Esophagus (tissue), 2 donors: Measurements from ENCODE around the gene ICAM2. TPM values are rescaled to one million over a fixed set of nuclear protein-coding genes. Genes with fewer than 3 reads are reported as not detected.
A peak's percentile ranks its signal among the peaks of the same experiment; 100 is the strongest.

Source experiments
- H3K27ac ChIP-seq, 2 donors: one replicate each; pipeline ENCODE4 v1.5.1; 2013; ENCODE audit warnings: low read depth in 2 of 2, mild to moderate bottlenecking in 2 of 2, inconsistent platforms in 1 of 2, low read length in 1 of 2, moderate library complexity in 1 of 2
- H3K27me3 ChIP-seq, 2 donors: one replicate each; pipeline ENCODE4 v1.6.1; 2013; ENCODE audit warnings: low read length in 2 of 2, control low read depth in 1 of 2, mild to moderate bottlenecking in 1 of 2; ENCODE audit not compliant: insufficient read depth in 2 of 2, control insufficient read depth in 1 of 2
- H3K36me3 ChIP-seq, 2 donors: one replicate each; pipeline ENCODE4 v1.6.1; 2013; ENCODE audit warnings: low read length in 1 of 2; ENCODE audit not compliant: control insufficient read depth in 2 of 2, insufficient read depth in 2 of 2
- H3K4me1 ChIP-seq, 2 donors: one replicate each; pipeline ENCODE4 v1.6.1; 2013; ENCODE audit warnings: low read length in 1 of 2; ENCODE audit not compliant: control insufficient read depth in 2 of 2, insufficient read depth in 2 of 2
- H3K4me3 ChIP-seq, 2 donors: one replicate each; pipeline ENCODE4 v1.5.1; 2013; ENCODE audit warnings: low read length in 2 of 2, mild to moderate bottlenecking in 2 of 2, low read depth in 1 of 2, moderate library complexity in 1 of 2
- H3K9me3 ChIP-seq, 2 donors: one replicate each; pipeline ENCODE4 v1.6.1; 2013; ENCODE audit warnings: mild to moderate bottlenecking in 2 of 2, low read depth in 1 of 2, low read length in 1 of 2, moderate library complexity in 1 of 2; ENCODE audit not compliant: control insufficient read depth in 2 of 2, insufficient read depth in 1 of 2
- WGBS, 2 donors: extraction: QIAGEN DNeasy Blood & Tissue Kit; methylation state at CpG; one replicate each; pipeline ENCODE4 v1.1.7; 2013; 5-methylcytosine and 5-hydroxymethylcytosine counted together
- polyA plus RNA-seq, 2 donors: library from polyadenylated mRNA; stranded (reverse); fragments of 200-250 nt; gene quantifications; one replicate each; pipeline ENCODE4 v1.2.3, GENCODE V29; 2013
- donor health status: healthy with polysubstance abuse.
- donor health status: Bipolar disorder and iron deficiency.

ICAM2 gene
- polyA plus RNA-seq, 2 donors, result 4.2 to 8.9 TPM

DNA sequence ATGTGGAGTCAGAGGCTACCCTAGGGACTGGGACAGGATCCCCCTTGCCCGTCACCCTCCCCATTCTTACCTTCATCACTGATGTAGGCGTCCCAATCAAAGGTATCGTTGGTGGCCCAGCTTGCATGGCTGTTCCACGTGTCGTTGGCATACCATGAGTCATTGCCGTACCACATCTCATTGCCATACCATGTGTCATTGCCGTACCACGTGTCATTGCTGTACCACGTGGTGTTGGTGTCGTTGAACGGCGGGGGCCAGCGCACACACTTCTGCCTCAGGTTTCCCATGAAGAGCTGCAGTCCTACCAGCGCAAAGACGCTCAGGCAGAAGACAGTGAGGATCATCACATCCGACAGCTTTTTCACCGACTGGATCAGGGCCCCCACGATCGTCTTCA lies 52.5 kb downstream of the ICAM2 start:
- Histone ChIP-seq H3K27me3 (no peaks in the 10 kb centered on the region), H3K4me3 (no peak overlapping the region), H3K36me3 (no peaks in the 10 kb centered on the region), H3K4me1 (no peaks in the 10 kb centered on the region), H3K9me3 (no peaks in the 10 kb centered on the region), H3K27ac (no peak overlapping the region)
- 84 to 89% methylated on average over 19 of the region's 19 CpGs for WGBS, 2 donors

DNA sequence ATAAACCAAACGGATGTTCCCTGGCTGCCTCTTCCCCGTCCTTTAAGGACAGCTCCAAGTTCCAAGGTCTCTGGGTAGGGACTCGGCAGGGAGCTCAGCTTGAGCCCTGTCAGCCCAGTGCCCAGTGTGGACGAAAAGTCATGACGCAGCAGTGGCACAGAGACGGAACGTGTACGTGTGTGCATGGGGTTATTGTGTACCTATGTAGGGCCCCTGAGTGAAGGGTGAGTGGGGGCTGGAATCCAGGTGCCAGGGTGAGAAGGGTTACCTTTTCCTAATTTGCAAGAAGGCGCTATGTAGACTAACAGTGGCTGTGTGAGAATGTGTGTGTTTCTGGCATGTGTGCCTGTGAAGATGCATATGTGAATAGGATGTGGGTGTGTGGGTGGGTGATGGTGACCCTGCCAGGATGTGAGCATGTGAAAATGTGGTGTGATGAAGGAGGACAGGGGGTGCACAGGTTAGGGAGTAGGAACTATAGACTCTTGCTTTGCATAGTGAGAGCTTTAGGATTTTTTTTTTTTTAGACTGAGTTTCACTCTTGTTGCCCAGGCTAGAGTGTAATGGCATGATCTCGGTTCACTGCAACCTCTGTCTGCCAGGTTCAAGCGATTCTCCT lies 53.7 kb downstream of the ICAM2 start:
- no peaks in the 10 kb centered on the region for H3K9me3 ChIP-seq
- no peak overlapping the region for H3K4me3 ChIP-seq
- H3K27ac ChIP-seq, result no peak overlapping the region
- no peaks in the 10 kb centered on the region for H3K36me3 ChIP-seq
- no peaks in the 10 kb centered on the region for H3K27me3 ChIP-seq
- WGBS, 2 donors, result 73 to 80% methylated on average over 11 of the region's 11 CpGs
- H3K4me1 ChIP-seq, result peaks cover 0 to 3% of the 10 kb centered on the region in 2 donors

DNA sequence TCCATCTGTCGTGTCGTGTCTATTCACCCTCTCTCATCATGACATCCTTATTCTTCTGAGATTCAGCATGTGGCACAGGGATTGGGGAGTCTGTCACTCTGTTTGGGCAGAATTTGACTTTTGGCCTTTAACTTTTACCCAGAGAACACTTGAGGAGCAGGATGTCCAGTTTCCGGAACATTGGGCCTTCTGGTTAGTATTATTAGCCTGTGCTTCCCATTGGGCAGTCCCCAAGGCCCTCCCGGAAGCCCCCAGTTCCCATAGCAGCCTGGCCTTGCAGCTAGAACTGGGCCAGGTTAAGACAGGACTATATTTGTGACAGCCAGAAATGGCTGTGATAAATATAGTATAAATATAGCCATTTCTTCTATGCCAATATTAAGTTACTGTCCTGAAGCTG lies 57.3 kb downstream of the ICAM2 start:
- Histone ChIP-seq H3K9me3 (no peaks in the 10 kb centered on the region), H3K4me3 (no peak overlapping the region), H3K27me3 (no peaks in the 10 kb centered on the region), H3K36me3 (no peaks in the 10 kb centered on the region), H3K27ac (peak overlapping the region in 1 of 2 donors; percentile 48), H3K4me1 (peaks cover 3 to 6% of the 10 kb centered on the region in 2 donors)
- 84 to 85% methylated on average over 4 of the region's 4 CpGs for WGBS, 2 donors

DNA sequence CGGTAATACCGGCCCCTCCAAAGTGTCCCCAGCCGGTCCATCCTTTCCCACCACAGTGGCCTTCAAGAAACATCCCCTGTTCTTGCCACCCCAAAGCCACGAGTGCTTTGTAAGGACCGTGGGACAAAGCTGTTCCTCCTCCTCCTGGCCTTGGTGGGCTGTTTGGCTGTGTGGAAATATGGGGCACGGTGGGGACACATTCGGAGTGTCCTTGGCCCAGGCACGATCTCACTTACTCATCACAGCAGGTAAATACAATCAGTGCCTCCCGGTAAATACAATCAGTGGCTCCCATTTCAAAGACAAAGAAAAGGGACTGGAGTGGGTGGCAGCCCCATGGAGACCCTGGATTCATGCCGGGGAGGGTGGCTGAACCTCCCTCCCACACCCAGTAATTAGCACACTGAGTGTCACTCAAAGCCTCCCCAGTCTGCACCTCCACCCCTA lies 58.1 kb downstream of the ICAM2 start:
- Histone ChIP-seq H3K27ac (no peak overlapping the region), H3K36me3 (no peaks in the 10 kb centered on the region), H3K27me3 (no peaks in the 10 kb centered on the region), H3K4me3 (no peak overlapping the region), H3K4me1 (peaks cover 3 to 6% of the 10 kb centered on the region in 2 donors), H3K9me3 (no peaks in the 10 kb centered on the region)
- 53 to 62% methylated on average over 10 of the region's 10 CpGs for WGBS, 2 donors

DNA sequence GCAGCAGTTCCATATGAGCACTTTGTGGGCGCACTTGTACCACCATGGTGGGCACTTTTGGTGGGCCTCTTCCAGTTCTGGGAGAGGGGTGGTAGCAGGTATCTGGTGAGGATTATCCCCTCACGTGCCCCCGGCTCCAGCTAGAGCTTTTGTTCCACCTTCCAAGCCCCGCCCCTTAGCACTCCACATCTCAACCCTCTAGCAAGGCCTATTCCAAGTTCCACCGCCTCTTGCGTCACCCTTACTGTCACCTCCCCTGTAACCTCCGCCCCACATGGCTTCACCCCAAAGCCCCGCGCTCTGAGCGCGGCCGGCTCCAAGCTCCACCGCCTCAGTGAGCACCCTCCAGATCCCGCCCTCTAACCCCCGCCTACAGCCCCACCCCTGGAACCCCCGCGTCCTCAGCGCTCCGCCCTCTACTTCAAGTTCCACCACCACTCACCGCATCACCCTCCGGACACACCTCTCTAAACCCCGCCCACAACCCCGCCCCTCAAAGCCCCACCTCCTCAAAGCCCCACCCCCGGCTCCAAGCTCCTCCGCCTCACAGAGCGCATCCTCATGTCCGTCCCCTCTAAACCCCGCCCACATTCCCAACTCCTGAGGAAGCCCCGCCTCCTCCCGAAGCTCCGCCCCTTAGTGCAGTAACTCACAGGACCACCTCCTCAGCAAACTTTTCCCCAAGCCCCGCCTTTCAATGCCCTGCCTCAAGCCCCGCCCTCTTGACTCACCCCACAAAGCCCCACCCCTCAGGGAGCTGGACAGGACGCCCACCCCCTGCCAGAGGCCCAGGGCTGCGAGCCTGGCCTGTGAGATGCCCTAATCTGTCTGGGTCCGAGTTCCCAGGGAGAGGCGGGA lies 58.8 kb downstream of the ICAM2 start:
- H3K4me3 ChIP-seq, result no peak overlapping the region
- no peak overlapping the region for H3K27ac ChIP-seq

DNA sequence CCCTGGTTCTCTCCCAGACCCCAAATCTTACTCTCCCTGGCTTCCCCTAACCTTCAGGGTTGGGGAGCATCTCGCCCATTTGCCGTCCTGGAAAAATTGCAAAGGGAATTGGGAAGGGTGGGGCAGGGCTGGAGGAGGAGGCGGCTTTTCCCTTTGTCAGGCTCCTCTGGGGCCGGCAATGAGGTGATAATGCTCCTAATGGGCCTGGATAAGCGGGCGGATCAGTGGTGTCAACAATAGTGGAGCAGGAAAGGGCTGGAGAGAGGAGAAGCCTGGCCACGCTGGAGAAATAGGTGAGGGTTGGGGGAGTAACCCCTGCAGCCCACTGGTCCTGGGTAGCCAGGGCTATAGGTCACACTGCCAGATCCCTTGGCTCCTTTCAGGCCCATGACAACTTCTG lies 60.0 kb downstream of the ICAM2 start:
- Histone ChIP-seq H3K36me3 (no peaks in the 10 kb centered on the region), H3K27ac (no peak overlapping the region), H3K9me3 (no peaks in the 10 kb centered on the region), H3K4me1 (peaks cover 3 to 6% of the 10 kb centered on the region in 2 donors), H3K27me3 (no peaks in the 10 kb centered on the region), H3K4me3 (no peak overlapping the region)
- WGBS, 2 donors, result 64 to 69% methylated on average over 7 of the region's 7 CpGs

More for the DNA sequence above, 58.8 kb downstream of the ICAM2 start:
- no peaks in the 10 kb centered on the region for H3K27me3 ChIP-seq
- 21 to 23% methylated on average over 37 of the region's 37 CpGs for WGBS, 2 donors
- H3K9me3 ChIP-seq, result no peaks in the 10 kb centered on the region
- no peaks in the 10 kb centered on the region for H3K36me3 ChIP-seq
- H3K4me1 ChIP-seq, result peaks cover 3 to 6% of the 10 kb centered on the region in 2 donors

DNA sequence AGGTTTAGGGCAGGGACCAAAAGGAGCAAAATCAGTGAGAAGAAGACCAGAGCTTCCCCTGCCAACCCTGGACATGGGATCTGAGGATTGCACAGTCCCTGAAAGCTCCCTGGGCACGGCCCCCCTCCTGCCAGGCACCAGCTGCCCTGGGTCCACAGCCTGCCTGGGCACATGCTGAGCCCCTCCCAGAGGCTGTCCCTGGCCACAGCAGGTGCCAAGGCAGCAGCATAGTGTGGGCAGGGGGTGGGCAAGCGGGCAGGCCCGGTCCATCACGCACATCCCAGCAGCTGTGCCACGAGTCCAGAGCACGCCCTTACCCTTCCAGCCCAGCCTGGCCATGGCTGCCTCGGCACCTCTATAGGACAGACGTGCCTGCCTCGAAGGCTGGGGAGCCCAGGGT lies 60.4 kb downstream of the ICAM2 start:
- Histone ChIP-seq H3K9me3 (no peaks in the 10 kb centered on the region), H3K4me1 (peaks cover 3 to 6% of the 10 kb centered on the region in 2 donors), H3K36me3 (no peaks in the 10 kb centered on the region), H3K27me3 (no peaks in the 10 kb centered on the region), H3K27ac (no peak overlapping the region), H3K4me3 (no peak overlapping the region)
- 67 to 80% methylated on average over 9 of the region's 9 CpGs for WGBS, 2 donors

DNA sequence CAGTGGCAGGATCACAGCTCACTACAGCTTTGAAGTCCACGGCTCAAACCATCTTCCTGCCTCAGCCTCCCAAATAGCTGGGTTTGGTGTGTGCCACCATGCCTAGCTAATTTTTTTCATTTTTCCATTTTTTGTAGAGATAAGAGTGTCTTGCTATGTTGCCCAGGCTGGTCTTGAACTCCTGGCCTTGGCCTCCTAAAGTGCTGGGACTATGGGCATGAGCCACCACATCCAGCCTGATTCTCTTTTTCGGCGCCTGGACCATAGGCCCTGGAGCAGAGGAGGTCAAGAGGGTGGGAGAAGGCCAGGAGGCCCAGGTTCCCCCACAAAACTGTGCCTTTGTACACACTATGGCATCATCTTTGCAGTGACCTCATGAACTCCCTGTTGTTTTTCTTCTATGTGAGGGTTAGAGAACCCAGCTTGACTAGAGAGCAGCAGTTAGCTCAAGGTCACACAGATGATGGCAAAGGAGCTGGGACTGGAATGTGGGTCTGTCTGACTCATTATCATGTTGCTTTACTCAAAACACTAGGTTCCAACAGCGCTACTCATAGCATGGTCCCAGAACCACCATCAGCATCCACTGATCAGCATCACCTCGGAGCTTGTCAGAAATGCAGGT lies 64.0 kb downstream of the ICAM2 start:
- no peaks in the 10 kb centered on the region for H3K36me3 ChIP-seq
- 95 to 98% methylated on average over 5 of the region's 5 CpGs for WGBS, 2 donors
- peaks cover 0 to 6% of the 10 kb centered on the region in 2 donors for H3K4me1 ChIP-seq
- H3K27ac ChIP-seq, result no peak overlapping the region
- no peaks in the 10 kb centered on the region for H3K9me3 ChIP-seq
- H3K27me3 ChIP-seq, result no peaks in the 10 kb centered on the region
- no peak overlapping the region for H3K4me3 ChIP-seq

DNA sequence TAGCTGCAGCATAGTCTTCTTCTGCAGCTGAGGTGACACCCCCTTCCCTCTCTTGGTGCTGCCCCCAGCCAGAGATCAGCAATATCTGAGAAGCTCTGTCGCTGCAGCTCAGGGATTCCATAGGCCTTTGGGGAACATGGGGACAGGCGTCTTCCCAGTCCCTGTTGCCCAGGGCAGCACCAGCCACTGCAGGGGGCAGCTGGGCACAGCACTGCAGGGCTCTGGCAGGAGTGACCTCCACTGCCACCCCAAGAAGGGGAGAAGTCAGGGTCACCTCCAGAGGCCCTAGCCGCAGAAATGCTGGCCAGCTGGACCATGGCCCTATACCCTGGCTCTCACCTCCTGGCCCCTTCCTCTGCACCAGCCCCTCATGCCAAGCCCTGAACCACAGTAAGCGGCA lies 64.6 kb downstream of the ICAM2 start:
- no peaks in the 10 kb centered on the region for H3K36me3 ChIP-seq
- H3K4me1 ChIP-seq, result peaks cover 0 to 3% of the 10 kb centered on the region in 2 donors
- H3K27me3 ChIP-seq, result no peaks in the 10 kb centered on the region
- no peaks in the 10 kb centered on the region for H3K9me3 ChIP-seq
- 86 to 90% methylated on average over 4 of the region's 4 CpGs for WGBS, 2 donors
- H3K4me3 ChIP-seq, result no peak overlapping the region
- no peak overlapping the region for H3K27ac ChIP-seq
